Right atrium auricular region (tissue), 2 donors: Measurements from ENCODE around the gene ZYG11B. TPM values are rescaled to one million over a fixed set of nuclear protein-coding genes. Genes with fewer than 3 reads are reported as not detected.
"Not testable (repeated sequence)": the region's sequence is repeated elsewhere in the genome, so short reads cannot be mapped to it uniquely, and the experiment has no call there.

Source experiments
- DNase-seq: peaks from one replicate; pipeline ENCODE4 v3.0.0-alpha.2; 2019; ENCODE audit warnings: low spot score
- H3K27ac ChIP-seq, 2 donors: fragments of 200-600 bp; sonication (generic); 1 replicate in 1 of 2; 2 replicates in 1 of 2; pipeline ENCODE4 v1.5.1; 2016 to 2019
- H3K27me3 ChIP-seq, 2 donors: fragments of 200-600 bp; sonication (generic); one replicate each; pipeline versions ENCODE4 v1.5.1 to v1.6.0; 2017 to 2019
- H3K36me3 ChIP-seq: fragments of 200-600 bp; sonication (generic); one replicate; pipeline ENCODE4 v1.5.1; 2016
- H3K4me1 ChIP-seq, 2 donors: fragments of 200-600 bp; sonication (generic); one replicate each; pipeline versions ENCODE4 v1.5.1 to v1.6.0; 2017 to 2019
- H3K4me3 ChIP-seq, 2 donors: fragments of 200-600 bp; sonication (generic); 1 replicate in 1 of 2; 2 replicates in 1 of 2; pipeline ENCODE4 v1.5.1; 2017 to 2019; ENCODE audit warnings: mild to moderate bottlenecking in 1 of 2, moderate library complexity in 1 of 2
- H3K9me3 ChIP-seq, 2 donors: fragments of 200-600 bp; sonication (generic); one replicate each; pipeline ENCODE4 v1.5.1; 2019
- CTCF ChIP-seq, 2 donors: fragments of 200-600 bp; sonication (generic); IDR thresholded peaks; one replicate each; pipeline ENCODE4 v1.5.1; 2019; ENCODE audit warnings: antibody characterized with exemption in 2 of 2
- total RNA-seq, 2 donors: library from RNA; depleted of rRNA; stranded (reverse); fragments of >200 nt; gene quantifications; one replicate each; pipeline ENCODE4 v1.1.0, GENCODE V29; 2016

Gene ZYG11B
- total RNA-seq, 2 donors from 2014 or later = 44.1 to 70.7 TPM

GRCh38 chr1:52801011-52801410, 74.8 kb downstream of the ZYG11B start:
- Histone ChIP-seq H3K36me3 (peaks cover 33% of the 10 kb centered on the region), H3K9me3 (no peaks in the 10 kb centered on the region), H3K27me3 (no peaks in the 10 kb centered on the region), H3K27ac (no peak overlapping the region), H3K4me1 (no peaks in the 10 kb centered on the region), H3K4me3 (no peak overlapping the region)
- no peak for DNase-seq
- TF ChIP-seq CTCF (IDR thresholded peaks at IDR 0.05) = no peak

- H3K27ac ChIP-seq, H3K4me3 ChIP-seq, DNase-seq, H3K9me3 ChIP-seq, H3K4me1 ChIP-seq, H3K27me3 ChIP-seq: not testable (repeated sequence)
- peaks cover 27% of the 10 kb centered on the region for H3K36me3 ChIP-seq
Observed at GRCh38 chr1:52804083-52804482, 77.8 kb downstream of the ZYG11B start.

- Histone ChIP-seq H3K27me3 (no peaks in the 10 kb centered on the region), H3K4me3 (no peak overlapping the region), H3K36me3 (peaks cover 49% of the 10 kb centered on the region), H3K4me1 (no peaks in the 10 kb centered on the region), H3K9me3 (no peaks in the 10 kb centered on the region), H3K27ac (no peak overlapping the region)
- DNase-seq = no peak
- no peak for TF ChIP-seq CTCF (IDR thresholded peaks at IDR 0.05)
Observed at GRCh38 chr1:52814465-52814864, 88.2 kb downstream of the ZYG11B start.

- not testable (repeated sequence) for H3K4me1 ChIP-seq, H3K27ac ChIP-seq, H3K4me3 ChIP-seq, H3K9me3 ChIP-seq, DNase-seq, H3K27me3 ChIP-seq
- peaks cover 61% of the 10 kb centered on the region for H3K36me3 ChIP-seq
Observed at GRCh38 chr1:52820830-52821229, 94.6 kb downstream of the ZYG11B start.

GRCh38 chr1:52825868-52826267, 99.6 kb downstream of the ZYG11B start:
- DNase-seq = no peak
- TF ChIP-seq CTCF (IDR thresholded peaks at IDR 0.05) = no peak
- Histone ChIP-seq H3K27me3 (no peaks in the 10 kb centered on the region), H3K27ac (no peak overlapping the region), H3K4me1 (no peaks in the 10 kb centered on the region), H3K36me3 (peaks cover 24% of the 10 kb centered on the region), H3K4me3 (no peak overlapping the region), H3K9me3 (no peaks in the 10 kb centered on the region)

- no peak for TF ChIP-seq CTCF (IDR thresholded peaks at IDR 0.05)
- no peak for DNase-seq
Observed at GRCh38 chr1:52834798-52835197, 108.5 kb downstream of the ZYG11B start.

GRCh38 chr1:52836035-52836434, 109.8 kb downstream of the ZYG11B start:
- no peak for DNase-seq
- Histone ChIP-seq H3K27ac (no peak overlapping the region), H3K4me3 (no peak overlapping the region)

More at GRCh38 chr1:52834798-52835197, 108.5 kb downstream of the ZYG11B start:
- H3K36me3 ChIP-seq = no peaks in the 10 kb centered on the region
- no peaks in the 10 kb centered on the region for H3K9me3 ChIP-seq
- H3K27ac ChIP-seq = no peak overlapping the region
- no peak overlapping the region for H3K4me3 ChIP-seq
- no peaks in the 10 kb centered on the region for H3K4me1 ChIP-seq
- no peaks in the 10 kb centered on the region for H3K27me3 ChIP-seq

GRCh38 chr1:52839175-52839574, 112.9 kb downstream of the ZYG11B start:
- not testable (repeated sequence) for DNase-seq, H3K36me3 ChIP-seq, H3K4me3 ChIP-seq, H3K27ac ChIP-seq, H3K9me3 ChIP-seq
- Histone ChIP-seq H3K27me3 (peaks cover 0 to 13% of the 10 kb centered on the region in 2 donors), H3K4me1 (peaks cover 0 to 10% of the 10 kb centered on the region in 2 donors)

More at GRCh38 chr1:52836035-52836434, 109.8 kb downstream of the ZYG11B start:
- H3K36me3 ChIP-seq = no peaks in the 10 kb centered on the region
- H3K27me3 ChIP-seq = no peaks in the 10 kb centered on the region
- TF ChIP-seq CTCF (IDR thresholded peaks at IDR 0.05) = no peak
- H3K4me1 ChIP-seq = no peaks in the 10 kb centered on the region
- no peaks in the 10 kb centered on the region for H3K9me3 ChIP-seq
